Measurements from ENCODE around the gene COL6A2. TPM values are rescaled to one million over a fixed set of nuclear protein-coding genes. Genes with fewer than 3 reads are reported as not detected.

Gene COL6A2
- total RNA-seq, 1 donor from 2014 or later: 1,821 TPM

DNA sequence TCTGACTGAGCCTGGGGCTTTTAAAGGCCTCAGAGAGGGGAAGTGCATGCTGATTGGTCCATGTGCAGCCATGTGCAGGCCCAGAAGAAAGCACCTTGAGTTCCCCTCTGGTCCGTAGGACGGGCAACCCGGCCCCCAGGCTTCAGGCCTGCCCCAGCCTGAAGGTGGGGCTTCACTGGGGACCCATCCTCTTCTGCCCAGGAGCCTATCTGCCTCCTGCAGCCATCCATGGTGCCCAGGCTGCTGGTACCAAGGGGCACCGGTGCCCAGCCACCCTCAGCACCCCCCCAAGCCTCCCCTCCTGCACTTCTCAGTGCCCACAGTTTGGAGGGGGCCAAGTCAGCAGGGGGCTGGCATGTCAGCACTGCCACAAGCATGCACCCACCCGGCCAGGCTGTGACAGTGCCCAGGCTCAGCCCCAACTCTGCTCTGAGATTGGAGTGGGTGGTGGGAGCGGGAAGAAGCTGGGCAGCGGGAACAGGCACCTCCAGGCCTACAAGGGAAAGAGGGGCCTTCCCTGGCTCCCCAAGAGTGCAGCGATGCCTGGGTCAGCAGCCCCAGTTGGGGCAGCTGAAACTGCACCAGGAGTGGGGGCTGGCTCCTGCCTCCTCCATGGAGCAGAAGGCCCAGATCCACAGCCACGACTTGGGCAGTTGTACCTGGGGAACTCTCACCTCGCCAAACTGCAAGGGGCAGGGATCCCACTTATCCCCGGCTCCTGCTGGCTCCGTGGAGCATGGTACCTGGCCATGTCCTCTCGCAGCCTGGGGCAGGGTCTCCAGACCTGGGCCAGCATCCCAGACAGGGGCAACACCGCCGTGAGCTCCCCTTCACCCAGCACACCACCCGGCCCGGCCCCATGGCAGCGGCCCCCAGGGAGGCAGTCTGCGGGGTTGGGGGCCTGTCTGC lies 11.7 kb downstream of the COL6A2 start:
- DNase-seq (ENCODE audit: extremely low spot score, unreplicated experiment): peak; percentile 81
- no peaks in the 10 kb centered on the region for H3K27me3 Mint-ChIP-seq (ENCODE audit: unreplicated experiment)
- TF ChIP-seq, protein P1, sequence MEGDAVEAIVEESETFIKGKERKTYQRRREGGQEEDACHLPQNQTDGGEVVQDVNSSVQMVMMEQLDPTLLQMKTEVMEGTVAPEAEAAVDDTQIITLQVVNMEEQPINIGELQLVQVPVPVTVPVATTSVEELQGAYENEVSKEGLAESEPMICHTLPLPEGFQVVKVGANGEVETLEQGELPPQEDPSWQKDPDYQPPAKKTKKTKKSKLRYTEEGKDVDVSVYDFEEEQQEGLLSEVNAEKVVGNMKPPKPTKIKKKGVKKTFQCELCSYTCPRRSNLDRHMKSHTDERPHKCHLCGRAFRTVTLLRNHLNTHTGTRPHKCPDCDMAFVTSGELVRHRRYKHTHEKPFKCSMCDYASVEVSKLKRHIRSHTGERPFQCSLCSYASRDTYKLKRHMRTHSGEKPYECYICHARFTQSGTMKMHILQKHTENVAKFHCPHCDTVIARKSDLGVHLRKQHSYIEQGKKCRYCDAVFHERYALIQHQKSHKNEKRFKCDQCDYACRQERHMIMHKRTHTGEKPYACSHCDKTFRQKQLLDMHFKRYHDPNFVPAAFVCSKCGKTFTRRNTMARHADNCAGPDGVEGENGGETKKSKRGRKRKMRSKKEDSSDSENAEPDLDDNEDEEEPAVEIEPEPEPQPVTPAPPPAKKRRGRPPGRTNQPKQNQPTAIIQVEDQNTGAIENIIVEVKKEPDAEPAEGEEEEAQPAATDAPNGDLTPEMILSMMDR (IDR thresholded peaks at IDR 0.05): no peak
- no peak overlapping the region for H3K4me3 Mint-ChIP-seq (ENCODE audit: unreplicated experiment)
- peaks cover 7% of the 10 kb centered on the region for H3K9me3 Mint-ChIP-seq (ENCODE audit: unreplicated experiment)
- peaks cover 5% of the 10 kb centered on the region for H3K4me1 Mint-ChIP-seq (ENCODE audit: unreplicated experiment)
- H3K27ac Mint-ChIP-seq (ENCODE audit: unreplicated experiment): no peak overlapping the region
- H3K36me3 Mint-ChIP-seq (ENCODE audit: unreplicated experiment): peaks cover 36% of the 10 kb centered on the region

DNA sequence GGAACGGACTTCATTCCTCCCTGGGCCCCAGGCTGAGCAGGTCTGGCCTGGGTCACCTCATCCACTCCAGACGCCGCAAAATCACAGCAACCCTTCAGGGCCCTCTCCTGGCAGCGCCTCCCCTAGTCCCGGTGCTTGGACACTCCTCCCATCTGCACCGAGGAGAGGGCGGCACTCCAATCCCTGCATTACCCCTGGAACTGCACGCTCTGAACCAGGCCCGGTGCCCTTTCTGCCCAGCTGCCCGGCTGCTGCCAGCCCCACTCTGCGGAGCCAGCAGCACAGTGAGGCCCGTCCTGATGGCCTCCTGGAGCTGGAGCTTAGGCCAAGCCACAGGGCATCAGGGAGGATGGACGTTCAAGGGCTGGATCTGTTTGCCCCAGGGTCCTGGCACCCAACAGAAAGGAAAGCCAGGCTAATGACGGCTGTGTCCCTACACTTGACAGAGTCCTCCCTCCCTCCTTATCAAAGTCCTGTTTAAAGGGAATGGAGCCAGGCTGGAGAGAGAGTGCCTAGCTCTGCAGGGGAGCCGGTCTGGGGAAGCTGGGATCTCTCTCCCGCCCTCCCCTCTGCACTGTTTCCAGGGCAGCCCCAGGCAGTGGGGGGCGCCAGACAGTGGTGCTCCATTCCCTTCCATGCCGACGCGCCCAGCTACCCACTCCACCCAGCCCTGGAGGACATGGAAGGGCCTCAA lies 12.7 kb downstream of the COL6A2 start:
- H3K27ac Mint-ChIP-seq (ENCODE audit: unreplicated experiment): no peak overlapping the region
- peaks cover 38% of the 10 kb centered on the region for H3K36me3 Mint-ChIP-seq (ENCODE audit: unreplicated experiment)
- H3K4me3 Mint-ChIP-seq (ENCODE audit: unreplicated experiment): no peak overlapping the region
- DNase-seq (ENCODE audit: extremely low spot score, unreplicated experiment): peak; percentile 75
- peaks cover 8% of the 10 kb centered on the region for H3K4me1 Mint-ChIP-seq (ENCODE audit: unreplicated experiment)
- H3K27me3 Mint-ChIP-seq (ENCODE audit: unreplicated experiment): no peaks in the 10 kb centered on the region
- TF ChIP-seq, protein P1 (IDR thresholded peaks at IDR 0.05): no peak
- peaks cover 3% of the 10 kb centered on the region for H3K9me3 Mint-ChIP-seq (ENCODE audit: unreplicated experiment)

DNA sequence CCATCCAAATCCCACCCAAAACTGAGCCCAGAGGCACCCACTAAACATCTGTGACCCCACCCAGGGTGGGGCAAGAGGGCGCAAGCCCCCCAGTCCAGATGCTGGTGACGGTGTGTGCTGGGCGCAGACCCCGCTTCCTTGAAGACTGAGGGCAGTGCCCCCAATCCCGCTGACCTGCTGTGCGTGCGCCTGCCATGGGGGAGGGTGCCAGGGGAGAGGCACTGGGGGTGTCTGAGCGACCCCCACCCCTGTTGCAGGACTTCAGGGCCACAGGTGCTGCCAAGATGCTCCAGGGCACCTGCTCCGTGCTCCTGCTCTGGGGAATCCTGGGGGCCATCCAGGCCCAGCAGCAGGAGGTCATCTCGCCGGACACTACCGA lies 13.3 kb downstream of the COL6A2 start:
- Mint-ChIP-seq H3K27me3 (ENCODE audit: unreplicated experiment) (no peaks in the 10 kb centered on the region), H3K9me3 (ENCODE audit: unreplicated experiment) (peaks cover 3% of the 10 kb centered on the region), H3K27ac (ENCODE audit: unreplicated experiment) (no peak overlapping the region), H3K4me1 (ENCODE audit: unreplicated experiment) (peaks cover 14% of the 10 kb centered on the region), H3K36me3 (ENCODE audit: unreplicated experiment) (peaks cover 35% of the 10 kb centered on the region), H3K4me3 (ENCODE audit: unreplicated experiment) (no peak overlapping the region)
- DNase-seq (ENCODE audit: extremely low spot score, unreplicated experiment): peak; percentile 76
- TF ChIP-seq, protein P1 (IDR thresholded peaks at IDR 0.05): no peak

DNA sequence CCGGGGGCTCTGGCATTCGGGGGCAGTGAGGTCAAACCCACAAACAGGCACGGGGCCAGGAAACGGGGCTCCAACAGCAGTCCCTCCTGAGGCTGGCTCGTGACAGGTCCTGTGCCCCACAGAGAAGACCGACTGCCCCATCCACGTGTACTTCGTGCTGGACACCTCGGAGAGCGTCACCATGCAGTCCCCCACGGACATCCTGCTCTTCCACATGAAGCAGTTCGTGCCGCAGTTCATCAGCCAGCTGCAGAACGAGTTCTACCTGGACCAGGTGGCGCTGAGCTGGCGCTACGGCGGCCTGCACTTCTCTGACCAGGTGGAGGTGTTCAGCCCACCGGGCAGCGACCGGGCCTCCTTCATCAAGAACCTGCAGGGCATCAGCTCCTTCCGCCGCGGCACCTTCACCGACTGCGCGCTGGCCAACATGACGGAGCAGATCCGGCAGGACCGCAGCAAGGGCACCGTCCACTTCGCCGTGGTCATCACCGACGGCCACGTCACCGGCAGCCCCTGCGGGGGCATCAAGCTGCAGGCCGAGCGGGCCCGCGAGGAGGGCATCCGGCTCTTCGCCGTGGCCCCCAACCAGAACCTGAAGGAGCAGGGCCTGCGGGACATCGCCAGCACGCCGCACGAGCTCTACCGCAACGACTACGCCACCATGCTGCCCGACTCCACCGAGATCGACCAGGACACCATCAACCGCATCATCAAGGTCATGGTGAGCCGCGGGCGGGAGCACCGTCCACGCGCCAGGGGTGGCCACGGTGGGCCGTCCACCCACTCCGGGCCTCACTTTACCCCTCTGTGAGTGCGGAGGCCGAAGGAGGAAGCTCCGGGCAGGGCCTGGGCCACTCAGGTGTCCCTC lies 14.2 kb downstream of the COL6A2 start:
- H3K4me1 Mint-ChIP-seq (ENCODE audit: unreplicated experiment): peaks cover 23% of the 10 kb centered on the region
- peak; percentile 84 for DNase-seq (ENCODE audit: extremely low spot score, unreplicated experiment)
- H3K27ac Mint-ChIP-seq (ENCODE audit: unreplicated experiment): no peak overlapping the region
- peaks cover 3% of the 10 kb centered on the region for H3K9me3 Mint-ChIP-seq (ENCODE audit: unreplicated experiment)
- no peaks in the 10 kb centered on the region for H3K27me3 Mint-ChIP-seq (ENCODE audit: unreplicated experiment)
- TF ChIP-seq, protein P1 (IDR thresholded peaks at IDR 0.05): no peak
- no peak overlapping the region for H3K4me3 Mint-ChIP-seq (ENCODE audit: unreplicated experiment)
- peaks cover 32% of the 10 kb centered on the region for H3K36me3 Mint-ChIP-seq (ENCODE audit: unreplicated experiment)
